Skeletal muscle satellite cell (primary cell): ENCODE data around the gene DESI1.
"Not testable (repeated sequence)": the region's sequence is repeated elsewhere in the genome, so short reads cannot be mapped to it uniquely, and the experiment has no call there.

Experiments used
- H3K27me3 ChIP-seq: 2 replicates; pipeline ENCODE4 v1.7.0; 2013; ENCODE audit warnings: low read length; ENCODE audit not compliant: control insufficient read depth, insufficient read depth
- H3K36me3 ChIP-seq: 2 replicates; pipeline ENCODE4 v1.7.0; 2013; ENCODE audit warnings: mild to moderate bottlenecking, control low read depth, low read length; ENCODE audit not compliant: insufficient read depth
- H3K4me1 ChIP-seq: 2 replicates; pipeline ENCODE4 v1.7.0; 2013; ENCODE audit warnings: low read length; ENCODE audit not compliant: control insufficient read depth, insufficient read depth
- H3K4me2 ChIP-seq: 2 replicates; pipeline ENCODE4 v1.7.0; 2013; ENCODE audit warnings: mild to moderate bottlenecking, low read length
- H3K4me3 ChIP-seq: 2 replicates; pipeline ENCODE4 v1.7.0; 2013; ENCODE audit warnings: low read length
- H3K9ac ChIP-seq: 2 replicates; pipeline ENCODE4 v1.7.0; 2013; ENCODE audit warnings: mild to moderate bottlenecking, low read depth, low read length, moderate library complexity
- H3K9me3 ChIP-seq: replicated peaks from 2 replicates; pipeline ENCODE4 v1.7.0; 2013; ENCODE audit warnings: mild to moderate bottlenecking, control low read depth, low read length

DESI1 gene

DNA sequence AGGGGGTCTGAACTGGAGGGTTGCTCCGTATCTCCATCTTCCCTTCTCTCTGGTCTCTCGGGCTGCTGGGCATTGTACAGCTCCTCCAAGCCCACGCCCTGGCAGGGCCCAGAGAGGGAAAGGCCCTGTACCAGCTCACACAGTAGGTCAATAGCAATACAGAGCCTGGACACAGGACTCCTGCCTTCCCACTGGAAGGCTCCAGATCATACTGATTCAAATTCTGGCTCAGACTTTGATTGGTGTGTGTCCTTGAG is 53.4 kb downstream of the DESI1 start:
- Histone ChIP-seq H3K4me1 (peaks cover 28% of the 10 kb centered on the region), H3K27me3 (no peaks in the 10 kb centered on the region), H3K4me3 (no peak overlapping the region), H3K4me2 (no peak overlapping the region), H3K36me3 (no peaks in the 10 kb centered on the region), H3K9me3 (no peaks in the 10 kb centered on the region), H3K9ac (no peak overlapping the region)

DNA sequence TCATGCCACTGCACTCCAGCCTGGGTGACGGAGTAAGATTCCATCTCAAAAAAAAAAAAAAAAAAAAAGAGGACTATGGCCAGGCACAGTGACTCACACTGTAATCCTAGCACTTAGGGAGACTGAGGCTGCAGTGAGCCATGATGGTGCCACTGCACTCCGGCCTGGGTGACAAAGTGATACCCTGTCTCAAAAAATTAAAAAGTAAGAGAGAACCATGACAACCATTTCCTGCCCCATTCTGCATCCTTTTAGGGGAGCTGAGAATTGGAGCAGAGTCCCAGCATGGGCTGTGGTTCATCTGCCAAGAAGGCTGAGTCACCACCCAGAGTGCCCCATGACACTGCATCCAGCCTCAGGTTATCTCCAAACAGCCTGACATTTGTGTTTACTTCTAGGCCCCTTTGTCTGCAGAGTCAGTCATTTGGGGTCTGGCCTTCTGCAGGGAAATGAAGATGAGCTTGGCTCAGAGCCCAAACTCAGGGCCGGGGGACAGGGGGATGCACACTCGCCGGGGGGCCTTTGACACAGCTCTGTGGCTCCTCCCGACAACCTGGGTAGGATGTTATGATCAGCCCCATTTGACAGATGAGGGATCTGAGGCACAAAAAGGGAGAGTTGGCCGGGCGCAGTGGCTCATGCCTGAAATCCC is 55.3 kb downstream of the DESI1 start:
- Histone ChIP-seq H3K36me3 (no peaks in the 10 kb centered on the region), H3K9ac (peak overlapping the region; percentile 14), H3K9me3 (no peaks in the 10 kb centered on the region), H3K27me3 (no peaks in the 10 kb centered on the region), H3K4me3 (no peak overlapping the region), H3K4me1 (peaks cover 47% of the 10 kb centered on the region), H3K4me2 (no peak overlapping the region)

GRCh38 chr22:41564563-41564962 is 56.3 kb downstream of the DESI1 start:
- Histone ChIP-seq H3K4me3 (no peak overlapping the region), H3K4me2 (no peak overlapping the region), H3K36me3 (no peaks in the 10 kb centered on the region), H3K9me3 (no peaks in the 10 kb centered on the region), H3K4me1 (peaks cover 53% of the 10 kb centered on the region), H3K9ac (no peak overlapping the region), H3K27me3 (no peaks in the 10 kb centered on the region)

- H3K4me2 ChIP-seq = peak overlapping the region; percentile 79
- peak overlapping the region; percentile 58 for H3K9ac ChIP-seq
- H3K4me3 ChIP-seq = peak overlapping the region; percentile 52
- no peaks in the 10 kb centered on the region for H3K27me3 ChIP-seq
- peaks cover 53% of the 10 kb centered on the region for H3K4me1 ChIP-seq
- H3K36me3 ChIP-seq = no peaks in the 10 kb centered on the region
- H3K9me3 ChIP-seq = no peaks in the 10 kb centered on the region
Observed at GRCh38 chr22:41563051-41563711, 57.7 kb downstream of the DESI1 start.

GRCh38 chr22:41562461-41562860 is 58.4 kb downstream of the DESI1 start:
- H3K27me3 ChIP-seq = no peaks in the 10 kb centered on the region
- H3K4me3 ChIP-seq = no peak overlapping the region
- peak overlapping the region; percentile 79 for H3K4me2 ChIP-seq
- peak overlapping the region; percentile 58 for H3K9ac ChIP-seq
- H3K9me3 ChIP-seq = no peaks in the 10 kb centered on the region
- no peaks in the 10 kb centered on the region for H3K36me3 ChIP-seq
- peaks cover 60% of the 10 kb centered on the region for H3K4me1 ChIP-seq

- Histone ChIP-seq H3K4me3 (no peak overlapping the region), H3K9me3 (no peaks in the 10 kb centered on the region), H3K4me2 (peak overlapping the region; percentile 60), H3K9ac (peak overlapping the region; percentile 20), H3K27me3 (no peaks in the 10 kb centered on the region), H3K36me3 (no peaks in the 10 kb centered on the region), H3K4me1 (peaks cover 65% of the 10 kb centered on the region)
Observed at GRCh38 chr22:41561788-41562187, 59.1 kb downstream of the DESI1 start.

DNA sequence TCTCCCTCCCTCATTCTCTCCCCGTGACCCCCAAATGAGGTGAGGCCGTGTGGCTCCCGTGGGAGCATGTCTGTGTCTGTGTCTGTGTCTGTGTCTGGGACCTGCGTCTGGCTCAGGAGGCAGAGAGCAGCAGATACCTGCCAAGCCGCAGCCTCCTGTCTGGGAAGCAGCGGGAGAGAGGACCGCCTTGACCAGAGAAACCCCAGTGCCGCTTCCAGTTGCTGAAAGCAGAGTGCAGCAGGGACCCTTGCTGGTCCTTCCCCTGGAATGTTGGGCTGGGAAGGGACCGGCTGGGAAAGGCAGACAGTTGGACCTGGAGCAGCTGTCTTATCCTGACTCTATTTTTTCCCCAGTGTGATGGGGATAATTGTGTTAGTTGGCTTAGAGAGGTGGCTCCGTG is 59.5 kb downstream of the DESI1 start:
- no peaks in the 10 kb centered on the region for H3K9me3 ChIP-seq
- H3K9ac ChIP-seq = peak overlapping the region; percentile 20
- H3K4me3 ChIP-seq = peak overlapping the region; percentile 50
- no peaks in the 10 kb centered on the region for H3K36me3 ChIP-seq
- H3K4me1 ChIP-seq = peaks cover 70% of the 10 kb centered on the region
- no peaks in the 10 kb centered on the region for H3K27me3 ChIP-seq
- peak overlapping the region; percentile 60 for H3K4me2 ChIP-seq

GRCh38 chr22:41560095-41560471 is 60.8 kb downstream of the DESI1 start:
- no peak overlapping the region for H3K4me3 ChIP-seq
- H3K9ac ChIP-seq = no peak overlapping the region
- H3K36me3 ChIP-seq = no peaks in the 10 kb centered on the region
- no peaks in the 10 kb centered on the region for H3K27me3 ChIP-seq
- peaks cover 65% of the 10 kb centered on the region for H3K4me1 ChIP-seq
- no peaks in the 10 kb centered on the region for H3K9me3 ChIP-seq
- no peak overlapping the region for H3K4me2 ChIP-seq

DNA sequence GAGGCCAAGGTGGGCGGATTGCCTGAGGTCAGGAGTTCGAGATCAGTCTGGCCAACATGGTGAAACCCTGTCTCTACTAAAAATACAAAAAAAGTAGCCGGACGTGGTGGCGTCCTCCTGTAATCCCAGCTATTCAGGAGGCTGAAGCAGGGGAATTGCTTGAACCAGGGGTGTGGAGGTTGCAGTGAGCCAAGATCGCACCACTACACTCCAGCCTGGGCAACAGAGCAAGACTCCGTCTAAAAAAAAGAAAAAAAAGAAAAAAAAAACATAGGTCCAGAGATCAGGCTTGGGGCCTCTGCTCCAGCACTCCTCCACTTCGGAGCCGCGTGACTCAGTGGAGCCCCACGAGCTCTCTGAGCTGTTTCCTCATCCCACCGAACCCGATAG is 62.6 kb downstream of the DESI1 start:
- H3K9me3 ChIP-seq, H3K4me2 ChIP-seq, H3K27me3 ChIP-seq, H3K9ac ChIP-seq, H3K4me3 ChIP-seq, H3K36me3 ChIP-seq: not testable (repeated sequence)
- peaks cover 51% of the 10 kb centered on the region for H3K4me1 ChIP-seq

DNA sequence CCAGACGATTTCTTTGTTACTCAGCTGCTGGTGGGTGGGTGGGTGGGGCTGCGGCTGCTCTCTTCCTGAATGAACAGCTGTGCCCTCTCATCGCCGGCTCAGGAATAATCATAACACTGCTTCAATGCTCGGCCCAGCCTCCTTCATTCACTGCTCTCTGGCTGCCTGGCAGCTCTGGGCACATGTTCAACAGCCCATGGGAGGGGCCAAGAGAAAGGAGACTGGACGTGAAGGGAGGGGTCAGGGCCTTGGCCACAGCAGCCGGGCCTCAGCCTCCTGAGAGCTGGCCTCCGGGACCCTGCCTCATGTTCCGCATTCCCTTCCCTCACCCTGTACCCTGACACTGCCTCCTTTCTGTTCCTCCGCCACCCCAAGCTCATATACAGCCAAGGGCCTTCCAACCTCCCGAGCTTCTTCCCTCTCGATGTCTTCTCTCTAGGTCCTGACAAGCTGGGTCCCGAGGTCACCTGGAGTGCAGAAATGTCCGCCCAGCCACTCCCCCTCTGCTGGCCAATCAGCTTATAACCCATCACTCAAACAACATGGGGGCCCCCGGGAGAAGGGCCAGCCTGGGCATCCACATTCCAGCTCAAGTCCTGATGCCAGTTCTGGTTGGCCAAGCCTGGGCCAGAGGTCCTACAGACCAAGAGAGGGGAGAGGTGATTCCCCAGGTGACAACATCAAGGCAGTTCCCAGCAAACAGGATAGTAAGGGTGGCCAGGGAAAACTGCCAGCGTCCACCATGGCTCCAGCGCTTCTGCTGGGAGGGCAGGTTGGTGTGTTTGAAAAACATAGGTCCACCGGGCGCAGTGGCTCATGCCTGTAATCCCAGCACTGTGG is 63.2 kb downstream of the DESI1 start:
- H3K36me3 ChIP-seq = no peaks in the 10 kb centered on the region
- H3K4me3 ChIP-seq = peak overlapping the region; percentile 1
- H3K4me1 ChIP-seq = peaks cover 45% of the 10 kb centered on the region
- no peaks in the 10 kb centered on the region for H3K9me3 ChIP-seq
- no peaks in the 10 kb centered on the region for H3K27me3 ChIP-seq
- peak overlapping the region; percentile 78 for H3K4me2 ChIP-seq
- peak overlapping the region; percentile 83 for H3K9ac ChIP-seq

DNA sequence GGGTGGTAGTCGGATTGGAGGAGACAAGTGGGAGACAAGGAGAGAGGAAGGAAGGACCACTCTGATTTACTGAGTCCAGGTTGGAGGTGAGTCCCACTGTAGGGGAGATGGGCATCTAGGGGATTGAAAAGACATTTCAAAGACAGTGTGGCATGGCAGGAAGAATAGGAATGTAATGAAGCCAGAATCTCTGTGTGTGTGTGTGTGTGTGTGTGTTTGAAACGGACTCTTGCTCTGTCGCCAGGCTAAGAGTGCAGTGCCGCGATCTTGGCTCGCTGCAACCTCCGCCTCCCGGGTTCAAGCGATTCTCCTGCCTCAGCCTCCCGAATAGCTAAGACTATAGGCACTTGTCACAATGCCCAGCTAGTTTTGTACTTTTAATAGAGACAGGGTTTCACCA is 64.3 kb downstream of the DESI1 start:
- Histone ChIP-seq H3K27me3 (no peaks in the 10 kb centered on the region), H3K4me2 (no peak overlapping the region), H3K36me3 (no peaks in the 10 kb centered on the region), H3K4me1 (peaks cover 35% of the 10 kb centered on the region), H3K9ac (peak overlapping the region; percentile 83), H3K4me3 (no peak overlapping the region), H3K9me3 (no peaks in the 10 kb centered on the region)
